SK-N-SH (cell line): ENCODE data around the gene DRD4.

Experiments
- CTCF ChIP-seq: fragments of 200-600 bp; sonication (generic); IDR thresholded peaks from 2 replicates; pipeline ENCODE4 v1.6.1; 2017; ENCODE audit warnings: antibody characterized with exemption, mild to moderate bottlenecking, moderate library complexity
- EZH2phosphoT487 ChIP-seq: fragments of 200-600 bp; sonication (generic); IDR thresholded peaks from 2 replicates; pipeline ENCODE4 v1.6.1; 2017; ENCODE audit warnings: low read depth, mixed run types, mild to moderate bottlenecking, antibody characterized with exemption, moderate library complexity, borderline replicate concordance
- FOXM1 ChIP-seq: IDR thresholded peaks from 2 replicates; pipeline ENCODE4 v1.4.0; 2012; ENCODE audit warnings: low read depth, mild to moderate bottlenecking
- GABPA ChIP-seq: IDR thresholded peaks from 2 replicates; pipeline ENCODE4 v1.4.0; 2012; ENCODE audit warnings: low read depth, mild to moderate bottlenecking
- MEF2A ChIP-seq: IDR thresholded peaks from 2 replicates; pipeline ENCODE4 v1.4.0; 2012; ENCODE audit warnings: low read depth, borderline replicate concordance
- NFIC ChIP-seq: IDR thresholded peaks from 2 replicates; pipeline ENCODE4 v1.4.0; 2012; ENCODE audit warnings: borderline replicate concordance
- NRF1 ChIP-seq: IDR thresholded peaks from 2 replicates; pipeline ENCODE4 v1.6.1; 2012; ENCODE audit warnings: low read depth, mild to moderate bottlenecking, low read length
- POLR2AphosphoS5 ChIP-seq: IDR thresholded peaks from 2 replicates; pipeline ENCODE4 v1.6.1; 2012; ENCODE audit warnings: low read depth, low read length
- REST ChIP-seq: IDR thresholded peaks from 2 replicates; pipeline ENCODE4 v1.6.1; 2012; ENCODE audit warnings: mild to moderate bottlenecking, low read depth, low read length, moderate library complexity
- RFX5 ChIP-seq: IDR thresholded peaks from 2 replicates; pipeline ENCODE4 v1.6.1; 2012; ENCODE audit warnings: mild to moderate bottlenecking, improper control_type of control experiment, low read length
- YY1 ChIP-seq: IDR thresholded peaks from 2 replicates; pipeline ENCODE4 v1.4.0; 2012; ENCODE audit warnings: low read depth, mild to moderate bottlenecking
- TF ChIP-seq, protein P1 (sequence below): IDR thresholded peaks from 2 replicates; pipeline ENCODE4 v1.4.0; 2012; ENCODE audit warnings: low read depth

- TF ChIP-seq FOXM1 = no peak
- TF ChIP-seq EZH2phosphoT487 = no peak
- no peak for TF ChIP-seq YY1
- no peak for TF ChIP-seq POLR2AphosphoS5
- TF ChIP-seq NFIC = no peak
- TF ChIP-seq NRF1 = no peak
- no peak for TF ChIP-seq RFX5
- no peak for TF ChIP-seq CTCF
- TF ChIP-seq, protein P1, sequence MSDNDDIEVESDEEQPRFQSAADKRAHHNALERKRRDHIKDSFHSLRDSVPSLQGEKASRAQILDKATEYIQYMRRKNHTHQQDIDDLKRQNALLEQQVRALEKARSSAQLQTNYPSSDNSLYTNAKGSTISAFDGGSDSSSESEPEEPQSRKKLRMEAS = no peak
- TF ChIP-seq REST = no peak
- TF ChIP-seq MEF2A = no peak
- TF ChIP-seq GABPA = no peak
These were observed 24.1 kb upstream of the DRD4 start for GRCh38 chr11:612961-613300.
